ENCODE data around the gene EMC9. TPM values are rescaled to one million over a fixed set of nuclear protein-coding genes. Genes with fewer than 3 reads are reported as not detected.
A peak's percentile ranks its signal among the peaks of the same experiment; 100 is the strongest.

EMC9 gene
- total and polyA plus RNA-seq, 4 donors, result 8.6 to 17.8 (median 13.4) TPM

DNA sequence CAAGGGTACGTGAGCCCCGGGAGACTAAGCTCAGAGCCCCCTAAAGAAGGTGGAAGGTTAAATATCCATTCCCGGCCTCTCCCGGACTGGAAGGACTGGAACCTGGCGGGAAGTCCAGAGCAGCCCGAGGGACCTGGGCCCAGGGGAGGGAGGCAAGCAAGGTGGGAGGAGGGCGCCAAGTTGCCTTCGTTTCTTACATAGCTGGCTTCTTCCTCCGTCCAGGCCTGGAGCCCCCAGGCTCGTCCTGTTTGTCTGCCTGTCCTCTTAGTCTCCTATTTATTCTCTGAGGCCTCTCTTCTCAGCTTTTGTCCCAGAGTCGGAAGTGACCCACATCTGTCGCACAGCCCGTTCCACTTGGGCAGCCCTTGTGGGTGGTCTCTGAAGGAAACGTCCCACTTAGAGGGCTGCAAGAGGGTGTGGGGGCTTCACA lies 46.5 kb downstream of the EMC9 start:
- WGBS, result 2% methylated on average over 14 of the region's 14 CpGs
- H3K27ac ChIP-seq (ENCODE audit: low read depth in 1 of 2, low read length in 2 of 2), result peak overlapping the region; percentile 93 to 96
- peaks cover 15 to 70% (median 55%) of the 10 kb centered on the region in 4 donors for H3K4me1 ChIP-seq (ENCODE audit: control insufficient read depth in 4 of 4, insufficient read depth in 4 of 4, low read length in 3 of 4)
- peak overlapping the region; percentile 93 to 98 for H3K9ac ChIP-seq (ENCODE audit: low read depth in 1 of 2, low read length in 2 of 2)
- no peaks in the 10 kb centered on the region for H3K27me3 ChIP-seq (ENCODE audit: control insufficient read depth in 4 of 4, insufficient read depth in 4 of 4, low read length in 3 of 4)
- no peaks in the 10 kb centered on the region for H3K9me3 ChIP-seq (ENCODE audit: control insufficient read depth in 4 of 4, low read length in 3 of 4)
- DNase-seq (ENCODE audit: low spot score), result peak; percentile 47
- peak overlapping the region; percentile 68 to 82 (median 71) for H3K4me3 ChIP-seq (ENCODE audit: low read depth in 1 of 3, low read length in 3 of 3)
- TF ChIP-seq RXRA (IDR thresholded peaks at IDR 0.05), result no peak
- TF ChIP-seq, protein P1, sequence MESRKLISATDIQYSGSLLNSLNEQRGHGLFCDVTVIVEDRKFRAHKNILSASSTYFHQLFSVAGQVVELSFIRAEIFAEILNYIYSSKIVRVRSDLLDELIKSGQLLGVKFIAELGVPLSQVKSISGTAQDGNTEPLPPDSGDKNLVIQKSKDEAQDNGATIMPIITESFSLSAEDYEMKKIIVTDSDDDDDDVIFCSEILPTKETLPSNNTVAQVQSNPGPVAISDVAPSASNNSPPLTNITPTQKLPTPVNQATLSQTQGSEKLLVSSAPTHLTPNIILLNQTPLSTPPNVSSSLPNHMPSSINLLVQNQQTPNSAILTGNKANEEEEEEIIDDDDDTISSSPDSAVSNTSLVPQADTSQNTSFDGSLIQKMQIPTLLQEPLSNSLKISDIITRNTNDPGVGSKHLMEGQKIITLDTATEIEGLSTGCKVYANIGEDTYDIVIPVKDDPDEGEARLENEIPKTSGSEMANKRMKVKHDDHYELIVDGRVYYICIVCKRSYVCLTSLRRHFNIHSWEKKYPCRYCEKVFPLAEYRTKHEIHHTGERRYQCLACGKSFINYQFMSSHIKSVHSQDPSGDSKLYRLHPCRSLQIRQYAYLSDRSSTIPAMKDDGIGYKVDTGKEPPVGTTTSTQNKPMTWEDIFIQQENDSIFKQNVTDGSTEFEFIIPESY (IDR thresholded peaks at IDR 0.05), result no peak
- TF ChIP-seq HNF4G (IDR thresholded peaks at IDR 0.05), result no peak
- TF ChIP-seq RAD21 (IDR thresholded peaks at IDR 0.05), result no peak
- TF ChIP-seq, protein P2, sequence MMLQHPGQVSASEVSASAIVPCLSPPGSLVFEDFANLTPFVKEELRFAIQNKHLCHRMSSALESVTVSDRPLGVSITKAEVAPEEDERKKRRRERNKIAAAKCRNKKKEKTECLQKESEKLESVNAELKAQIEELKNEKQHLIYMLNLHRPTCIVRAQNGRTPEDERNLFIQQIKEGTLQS (IDR thresholded peaks at IDR 0.05), result no peak
- TF ChIP-seq HNF4A (conservative IDR thresholded peaks at IDR 0.05), result no peak
- TF ChIP-seq, protein P3, sequence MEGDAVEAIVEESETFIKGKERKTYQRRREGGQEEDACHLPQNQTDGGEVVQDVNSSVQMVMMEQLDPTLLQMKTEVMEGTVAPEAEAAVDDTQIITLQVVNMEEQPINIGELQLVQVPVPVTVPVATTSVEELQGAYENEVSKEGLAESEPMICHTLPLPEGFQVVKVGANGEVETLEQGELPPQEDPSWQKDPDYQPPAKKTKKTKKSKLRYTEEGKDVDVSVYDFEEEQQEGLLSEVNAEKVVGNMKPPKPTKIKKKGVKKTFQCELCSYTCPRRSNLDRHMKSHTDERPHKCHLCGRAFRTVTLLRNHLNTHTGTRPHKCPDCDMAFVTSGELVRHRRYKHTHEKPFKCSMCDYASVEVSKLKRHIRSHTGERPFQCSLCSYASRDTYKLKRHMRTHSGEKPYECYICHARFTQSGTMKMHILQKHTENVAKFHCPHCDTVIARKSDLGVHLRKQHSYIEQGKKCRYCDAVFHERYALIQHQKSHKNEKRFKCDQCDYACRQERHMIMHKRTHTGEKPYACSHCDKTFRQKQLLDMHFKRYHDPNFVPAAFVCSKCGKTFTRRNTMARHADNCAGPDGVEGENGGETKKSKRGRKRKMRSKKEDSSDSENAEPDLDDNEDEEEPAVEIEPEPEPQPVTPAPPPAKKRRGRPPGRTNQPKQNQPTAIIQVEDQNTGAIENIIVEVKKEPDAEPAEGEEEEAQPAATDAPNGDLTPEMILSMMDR (IDR thresholded peaks at IDR 0.05; ENCODE audit: low read depth, low read length, missing input control), result no peak
- TF ChIP-seq SP1 (IDR thresholded peaks at IDR 0.05), result no peak
- TF ChIP-seq EGR1 (IDR thresholded peaks at IDR 0.05; ENCODE audit: low read depth in 2 of 2), result no peak
- no peak for TF ChIP-seq GABPA (IDR thresholded peaks at IDR 0.05 in 1 of 2, conservative IDR thresholded peaks at IDR 0.05 in 1 of 2)
- TF ChIP-seq FOXA1 (IDR thresholded peaks at IDR 0.05), result no peak
- TF ChIP-seq, protein P4, sequence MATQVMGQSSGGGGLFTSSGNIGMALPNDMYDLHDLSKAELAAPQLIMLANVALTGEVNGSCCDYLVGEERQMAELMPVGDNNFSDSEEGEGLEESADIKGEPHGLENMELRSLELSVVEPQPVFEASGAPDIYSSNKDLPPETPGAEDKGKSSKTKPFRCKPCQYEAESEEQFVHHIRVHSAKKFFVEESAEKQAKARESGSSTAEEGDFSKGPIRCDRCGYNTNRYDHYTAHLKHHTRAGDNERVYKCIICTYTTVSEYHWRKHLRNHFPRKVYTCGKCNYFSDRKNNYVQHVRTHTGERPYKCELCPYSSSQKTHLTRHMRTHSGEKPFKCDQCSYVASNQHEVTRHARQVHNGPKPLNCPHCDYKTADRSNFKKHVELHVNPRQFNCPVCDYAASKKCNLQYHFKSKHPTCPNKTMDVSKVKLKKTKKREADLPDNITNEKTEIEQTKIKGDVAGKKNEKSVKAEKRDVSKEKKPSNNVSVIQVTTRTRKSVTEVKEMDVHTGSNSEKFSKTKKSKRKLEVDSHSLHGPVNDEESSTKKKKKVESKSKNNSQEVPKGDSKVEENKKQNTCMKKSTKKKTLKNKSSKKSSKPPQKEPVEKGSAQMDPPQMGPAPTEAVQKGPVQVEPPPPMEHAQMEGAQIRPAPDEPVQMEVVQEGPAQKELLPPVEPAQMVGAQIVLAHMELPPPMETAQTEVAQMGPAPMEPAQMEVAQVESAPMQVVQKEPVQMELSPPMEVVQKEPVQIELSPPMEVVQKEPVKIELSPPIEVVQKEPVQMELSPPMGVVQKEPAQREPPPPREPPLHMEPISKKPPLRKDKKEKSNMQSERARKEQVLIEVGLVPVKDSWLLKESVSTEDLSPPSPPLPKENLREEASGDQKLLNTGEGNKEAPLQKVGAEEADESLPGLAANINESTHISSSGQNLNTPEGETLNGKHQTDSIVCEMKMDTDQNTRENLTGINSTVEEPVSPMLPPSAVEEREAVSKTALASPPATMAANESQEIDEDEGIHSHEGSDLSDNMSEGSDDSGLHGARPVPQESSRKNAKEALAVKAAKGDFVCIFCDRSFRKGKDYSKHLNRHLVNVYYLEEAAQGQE (IDR thresholded peaks at IDR 0.05), result no peak
- H3K36me3 ChIP-seq (ENCODE audit: control insufficient read depth in 4 of 4, insufficient read depth in 3 of 4, low read depth in 1 of 4, low read length in 3 of 4), result peaks cover 5 to 16% (median 10%) of the 10 kb centered on the region in 4 donors

DNA sequence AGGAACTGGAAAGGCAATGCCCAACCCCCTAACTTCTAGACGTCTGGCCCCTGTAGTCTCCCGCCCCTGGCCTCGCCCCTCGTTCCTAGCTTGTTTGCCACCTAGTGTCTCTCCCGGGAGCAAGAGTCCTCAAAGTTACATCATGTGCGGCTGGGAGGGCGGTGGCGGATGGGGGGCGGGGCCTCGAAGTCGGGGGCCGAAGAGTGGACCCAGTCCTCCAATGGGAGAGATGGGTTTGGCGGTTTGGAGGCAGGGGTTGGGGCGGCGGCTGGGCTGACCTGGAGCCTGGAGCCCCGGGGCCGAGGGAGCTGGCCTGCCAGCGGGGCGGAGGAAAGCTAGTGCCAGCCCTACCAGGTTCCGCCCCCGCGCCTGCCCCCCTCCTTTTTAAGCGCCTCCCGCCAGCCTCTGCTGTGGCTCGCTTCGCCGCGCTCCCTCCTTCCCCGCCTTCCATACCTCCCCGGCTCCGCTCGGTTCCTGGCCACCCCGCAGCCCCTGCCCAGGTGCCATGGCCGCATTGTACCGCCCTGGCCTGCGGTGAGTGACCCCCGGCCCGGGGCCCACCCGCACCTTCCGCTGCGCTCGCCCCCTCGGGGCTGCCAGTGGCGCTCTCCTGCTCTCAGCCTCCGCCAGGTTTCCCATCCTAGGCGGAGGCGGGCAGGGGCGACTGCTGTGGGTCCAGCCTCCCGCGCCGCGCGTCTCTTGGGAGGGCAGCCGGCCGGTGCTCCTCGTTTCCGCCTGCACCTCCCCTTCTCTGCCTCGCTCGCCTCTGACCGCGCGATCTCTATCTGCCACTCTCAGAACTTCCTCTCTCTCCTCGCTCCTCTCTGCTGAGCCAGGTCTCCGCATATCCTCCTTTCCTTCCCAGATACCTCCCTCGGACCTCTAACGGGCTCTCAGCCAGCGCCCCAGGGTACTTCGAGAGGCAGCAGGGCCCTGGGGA lies 47.2 kb downstream of the EMC9 start, which contains the start of gene PCK2:
Gene PCK2 (plus strand): TSS at position 411 of the 940 bp plus-strand sequence. CDS start 95 bp downstream, at position 506.
- peak; percentile 92 for DNase-seq (ENCODE audit: low spot score)
- Histone ChIP-seq H3K36me3 (ENCODE audit: control insufficient read depth in 4 of 4, insufficient read depth in 3 of 4, low read depth in 1 of 4, low read length in 3 of 4) (peaks cover 0 to 9% (median 6%) of the 10 kb centered on the region in 4 donors), H3K4me3 (ENCODE audit: low read depth in 1 of 3, low read length in 3 of 3) (peak within 1 kb of the TSS; percentile 68 to 82 (median 71)), H3K4me1 (ENCODE audit: control insufficient read depth in 4 of 4, insufficient read depth in 4 of 4, low read length in 3 of 4) (peaks cover 15 to 64% (median 49%) of the 10 kb centered on the region in 4 donors), H3K9ac (ENCODE audit: low read depth in 1 of 2, low read length in 2 of 2) (peak within 1 kb of the TSS; percentile 93 to 98), H3K27me3 (ENCODE audit: control insufficient read depth in 4 of 4, insufficient read depth in 4 of 4, low read length in 3 of 4) (no peaks in the 10 kb centered on the region), H3K9me3 (ENCODE audit: control insufficient read depth in 4 of 4, low read length in 3 of 4) (no peaks in the 10 kb centered on the region), H3K27ac (ENCODE audit: low read depth in 1 of 2, low read length in 2 of 2) (peak within 1 kb of the TSS; percentile 93 to 96)
- WGBS, result under 1% methylated on average over 68 of the region's 68 CpGs
- TF ChIP-seq HNF4G (IDR thresholded peaks at IDR 0.05) (peak; percentile 41), FOXA2 (IDR thresholded peaks at IDR 0.05) (no peak), SP1 (IDR thresholded peaks at IDR 0.05) (peak; percentile 90), EGR1 (IDR thresholded peaks at IDR 0.05; ENCODE audit: low read depth in 2 of 2) (peak; percentile 81 to 96), NR2F2 (IDR thresholded peaks at IDR 0.05) (no peak), FOXA1 (IDR thresholded peaks at IDR 0.05) (no peak)
- TF ChIP-seq, protein P5, sequence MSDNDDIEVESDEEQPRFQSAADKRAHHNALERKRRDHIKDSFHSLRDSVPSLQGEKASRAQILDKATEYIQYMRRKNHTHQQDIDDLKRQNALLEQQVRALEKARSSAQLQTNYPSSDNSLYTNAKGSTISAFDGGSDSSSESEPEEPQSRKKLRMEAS (IDR thresholded peaks at IDR 0.05), result peak; percentile 51
- TF ChIP-seq, protein P2 (IDR thresholded peaks at IDR 0.05), result peak; percentile 66
- TF ChIP-seq, protein P1 (IDR thresholded peaks at IDR 0.05), result peak; percentile 37

Data from liver (tissue), 9 donors.